T-helper 2 cell (primary cell): ENCODE data around the gene F13A1.
A peak's percentile ranks its signal among the peaks of the same experiment; 100 is the strongest.
"Not testable (repeated sequence)": the region's sequence is repeated elsewhere in the genome, so short reads cannot be mapped to it uniquely, and the experiment has no call there.

Source experiments
- DNase-seq, 5 experiments: peaks; one replicate each; pipeline versions ENCODE4 v3.0.0 to v3.0.0-alpha.2; 2012 to 2022

F13A1 gene

DNA sequence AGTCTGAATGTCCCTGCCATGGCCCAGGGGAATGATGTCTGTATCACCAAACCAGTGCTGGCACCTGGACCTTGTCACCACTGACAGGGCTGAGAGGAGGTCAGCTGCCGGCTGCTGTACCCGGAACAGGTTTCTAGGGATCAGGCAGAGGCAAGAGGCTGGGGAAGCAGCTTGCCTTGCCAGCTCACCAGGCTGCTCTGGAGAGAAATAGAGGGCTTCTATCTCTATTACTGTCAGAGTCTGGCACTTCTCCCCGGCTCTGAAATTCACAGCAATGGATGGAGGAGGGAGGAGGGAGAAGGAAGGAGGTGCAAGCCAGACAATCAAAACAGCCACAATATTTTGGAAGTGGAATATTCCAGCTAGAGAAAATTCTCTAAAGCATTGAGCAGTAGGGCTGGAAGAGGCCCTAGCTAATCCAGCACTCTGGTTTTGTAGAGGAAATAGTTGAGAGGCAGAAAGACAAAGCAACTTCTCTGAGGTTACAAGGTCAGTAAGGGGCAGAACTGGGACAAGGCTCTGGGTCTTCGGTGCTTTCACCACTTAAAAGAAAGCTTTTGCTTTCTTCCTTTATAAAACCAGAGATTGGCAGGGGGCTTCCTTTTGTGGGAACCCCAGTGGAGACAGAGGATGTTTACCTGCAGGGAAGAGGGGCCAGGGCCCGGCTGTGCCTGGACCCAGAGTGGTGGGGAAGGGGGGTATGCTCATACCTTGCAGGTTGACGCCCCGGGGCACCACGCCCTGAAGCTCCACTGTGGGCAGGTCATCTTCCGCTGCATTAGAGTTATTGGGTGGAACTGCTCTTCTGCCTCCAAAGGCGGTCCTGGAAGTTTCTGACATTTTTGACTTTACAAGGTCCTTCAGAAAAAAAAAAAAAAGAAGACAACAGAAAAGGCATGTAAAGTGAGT is 2.4 kb downstream of the F13A1 start:
- no peak for DNase-seq

DNA sequence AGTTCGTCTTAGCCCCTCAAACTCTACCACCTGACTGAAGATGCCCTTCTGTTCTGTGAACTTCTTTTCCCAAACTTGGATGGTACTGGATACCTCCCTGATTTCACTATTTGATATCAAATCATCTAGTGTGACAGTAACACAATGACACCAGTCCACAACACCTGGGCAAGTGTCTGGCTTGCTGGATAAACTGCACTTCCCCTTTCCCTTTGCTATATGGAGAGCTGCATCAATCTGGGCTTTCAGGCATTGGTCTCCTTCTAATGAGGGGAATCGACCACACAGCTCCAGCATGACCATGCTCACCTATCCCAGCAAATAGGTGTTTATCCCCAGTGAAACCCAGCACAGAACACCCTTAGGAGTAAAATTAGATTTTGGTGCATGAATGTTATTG is 3.1 kb downstream of the F13A1 start:
- no peak for DNase-seq

DNA sequence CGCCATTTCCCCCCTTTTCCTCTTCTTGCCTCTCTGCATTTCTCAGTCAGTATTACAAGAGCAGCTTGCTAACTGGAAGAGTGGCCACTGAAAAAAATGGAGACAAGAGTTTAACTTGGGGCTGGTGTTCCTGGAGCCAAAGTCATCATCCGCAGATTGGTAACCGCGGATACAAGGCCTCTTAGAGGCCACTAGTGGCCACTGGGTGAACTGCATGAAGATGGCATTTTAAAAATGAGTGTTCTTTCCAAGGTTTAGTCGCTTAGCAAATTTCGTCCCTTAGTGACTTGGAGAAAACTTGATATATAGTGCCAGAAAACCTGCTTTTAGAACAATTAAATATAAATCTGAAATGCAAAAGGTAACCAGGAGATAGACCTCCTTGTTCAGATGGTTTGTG is 4.8 kb downstream of the F13A1 start:
- DNase-seq = peak in 1 of 5 experiments; percentile 15

DNA sequence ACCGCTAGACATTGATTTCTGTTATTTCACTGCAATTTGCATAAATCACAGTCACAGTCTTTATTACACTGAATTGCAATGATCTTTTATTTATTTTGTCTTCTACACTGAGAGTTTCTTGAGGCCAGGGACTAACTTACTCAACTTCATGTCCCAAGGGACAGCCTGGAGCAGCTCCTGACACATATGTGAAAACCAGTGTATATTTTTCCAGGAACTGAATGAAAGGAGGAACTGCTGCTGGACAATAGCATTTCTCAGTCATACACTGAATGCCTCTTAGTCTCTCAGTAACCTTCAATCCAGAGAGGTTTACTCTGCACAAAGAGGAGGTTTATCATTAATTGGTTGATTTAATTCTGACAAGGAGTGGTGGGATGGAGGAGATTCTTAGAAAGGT is 5.9 kb downstream of the F13A1 start:
- no peak for DNase-seq

DNA sequence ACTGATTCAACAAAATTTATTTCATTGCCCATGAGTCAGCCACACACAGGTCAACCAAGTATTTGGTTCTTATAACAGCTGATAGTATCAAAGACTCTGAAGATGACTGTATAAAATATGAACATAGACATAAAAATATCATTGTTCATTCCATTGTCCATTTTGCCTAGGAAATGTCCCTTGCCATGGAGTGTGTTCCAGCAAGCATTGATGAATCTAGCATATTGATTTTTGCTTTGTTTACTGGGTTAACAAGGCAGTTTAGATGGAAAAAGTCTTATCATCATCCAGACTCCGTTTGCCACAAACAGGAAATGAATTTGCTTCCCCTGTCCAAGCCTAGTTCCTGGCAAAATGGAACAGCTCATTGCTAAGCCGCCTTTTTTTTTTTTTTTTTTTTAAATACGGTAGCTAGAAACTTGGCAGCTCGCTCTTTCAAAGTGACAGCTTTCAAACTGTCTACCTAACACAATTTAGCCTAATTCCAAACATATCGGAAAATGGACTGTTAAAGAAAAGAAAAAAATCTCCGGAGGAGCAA is 7.5 kb downstream of the F13A1 start:
- no peak for DNase-seq

DNA sequence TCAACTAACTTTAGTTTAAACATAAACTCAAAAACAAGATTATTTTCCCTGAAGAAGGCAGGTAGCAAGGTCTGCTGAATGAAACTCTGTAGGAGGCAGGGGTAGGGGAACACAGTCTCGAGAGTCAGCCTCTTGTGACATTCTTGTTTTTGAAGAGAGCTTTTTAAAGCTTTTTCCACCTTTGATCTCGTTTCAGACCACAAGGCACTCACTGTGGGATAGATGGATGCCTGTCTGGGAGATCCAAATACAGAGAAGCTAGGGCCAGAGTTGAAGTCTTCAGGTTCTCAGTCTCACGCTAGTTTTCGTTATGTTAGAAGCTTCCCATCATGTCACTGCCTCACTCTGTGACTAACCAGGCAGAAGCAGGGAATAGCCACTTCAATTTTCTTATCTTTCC is 14.9 kb downstream of the F13A1 start:
- DNase-seq = no peak

DNA sequence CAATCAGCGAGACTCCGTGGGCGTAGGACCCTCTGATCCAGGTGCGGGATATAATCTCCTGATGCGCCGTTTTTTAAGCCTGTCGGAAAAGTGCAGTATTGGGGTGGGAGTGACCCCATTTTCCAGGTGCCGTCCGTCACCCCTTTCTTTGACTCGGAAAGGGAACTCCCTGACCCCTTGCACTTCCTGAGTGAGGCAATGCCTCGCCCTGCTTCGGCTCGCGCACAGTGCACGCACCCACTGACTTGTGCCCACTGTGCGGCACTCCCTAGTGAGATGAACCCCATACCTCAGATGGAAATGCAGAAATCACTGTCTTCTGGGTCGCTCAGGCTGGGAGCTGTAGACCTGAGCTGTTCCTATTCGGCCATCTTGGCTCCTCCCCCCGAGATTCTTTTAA is 20.1 kb downstream of the F13A1 start:
- DNase-seq = not testable (repeated sequence)

DNA sequence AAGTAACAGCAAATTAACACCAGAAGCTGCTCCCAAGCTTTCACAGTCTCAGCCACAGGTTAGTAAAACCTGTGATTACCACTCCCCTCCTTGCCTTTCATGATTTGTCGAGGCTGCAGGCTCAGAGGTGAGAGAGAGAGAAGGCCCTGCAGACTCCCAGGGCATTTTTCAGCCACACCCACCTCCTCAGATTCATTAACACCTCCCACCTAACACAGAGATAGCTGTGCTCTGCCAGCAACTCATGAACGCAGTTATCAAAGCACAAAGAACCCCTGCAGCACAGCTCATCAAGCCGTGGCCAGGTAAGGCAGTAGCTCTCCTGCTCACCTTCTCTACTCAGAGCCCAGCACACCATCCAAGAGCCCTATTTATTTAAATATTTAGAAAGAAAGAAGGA is 27.1 kb downstream of the F13A1 start:
- DNase-seq = no peak

DNA sequence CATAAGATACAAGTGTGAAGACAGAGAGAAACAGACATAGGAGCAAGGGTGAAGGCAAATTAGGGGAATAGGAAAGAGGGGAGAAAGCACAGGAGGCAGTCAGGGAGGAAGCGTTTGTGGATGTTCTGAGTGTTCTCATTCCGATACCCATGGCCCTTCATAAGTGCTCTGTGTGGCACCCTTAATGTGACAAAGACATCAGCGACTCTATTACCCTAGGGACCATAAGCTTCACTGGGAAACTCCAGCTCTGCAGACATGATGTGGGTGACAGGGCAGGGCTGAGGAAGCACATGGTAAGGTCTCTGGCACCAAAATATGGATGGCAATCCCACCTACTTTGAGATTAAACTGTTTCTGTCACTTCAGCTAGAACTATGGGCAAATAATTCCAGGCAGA is 33.0 kb downstream of the F13A1 start:
- DNase-seq = no peak

DNA sequence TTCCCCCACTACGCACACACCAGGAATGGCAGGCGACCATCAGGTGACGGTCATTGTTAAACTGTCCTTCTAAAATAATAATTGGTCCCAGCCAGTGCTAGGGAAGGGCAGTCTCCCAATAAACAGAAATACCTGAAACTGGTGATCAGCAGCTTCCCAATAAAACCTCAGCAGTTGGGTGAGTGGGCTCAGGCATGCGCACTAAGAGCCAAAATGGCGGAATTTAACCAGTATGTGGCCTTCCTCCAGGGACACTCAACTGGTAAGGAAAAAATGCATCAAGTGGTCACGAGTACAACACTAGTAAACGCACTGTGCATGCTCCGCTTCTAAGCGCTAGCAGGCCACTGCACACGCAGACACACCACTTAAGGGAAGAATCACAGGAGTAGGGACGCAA is 34.8 kb downstream of the F13A1 start:
- no peak for DNase-seq

DNA sequence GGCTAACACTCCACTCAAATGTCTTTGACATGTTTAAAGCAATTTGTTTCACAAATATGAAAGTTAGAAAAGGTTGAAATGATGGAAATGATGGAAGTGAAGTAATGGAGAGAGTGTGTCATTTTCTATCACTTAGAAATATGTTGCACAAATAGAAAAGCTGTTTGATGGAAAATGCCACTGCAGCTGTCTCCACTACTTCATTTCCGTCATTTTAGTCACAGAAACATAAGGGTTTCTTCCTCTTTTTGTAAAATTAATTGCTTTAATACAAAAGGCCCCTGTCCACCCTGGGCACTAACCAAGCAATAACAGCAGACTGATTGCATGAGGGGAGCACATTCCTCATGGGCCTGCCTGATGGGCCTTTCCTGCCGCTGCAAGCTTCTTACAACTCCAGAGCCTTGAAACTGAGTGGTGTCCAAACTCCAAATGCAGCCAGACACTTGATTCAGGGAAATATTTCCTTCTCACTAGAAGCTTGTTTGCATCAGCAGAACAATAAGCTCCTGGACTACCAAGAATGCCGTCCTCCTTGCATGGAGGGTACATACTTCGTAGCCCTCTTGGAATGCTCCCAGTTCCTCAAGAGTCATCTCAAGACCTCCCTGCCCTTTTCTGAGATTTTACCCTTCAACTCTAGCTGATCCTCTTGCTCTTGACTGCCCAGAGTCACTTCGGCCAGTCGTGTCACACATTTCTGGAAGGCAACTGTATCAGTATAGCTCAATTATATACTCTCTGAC is 36.1 kb downstream of the F13A1 start:
- DNase-seq = no peak

DNA sequence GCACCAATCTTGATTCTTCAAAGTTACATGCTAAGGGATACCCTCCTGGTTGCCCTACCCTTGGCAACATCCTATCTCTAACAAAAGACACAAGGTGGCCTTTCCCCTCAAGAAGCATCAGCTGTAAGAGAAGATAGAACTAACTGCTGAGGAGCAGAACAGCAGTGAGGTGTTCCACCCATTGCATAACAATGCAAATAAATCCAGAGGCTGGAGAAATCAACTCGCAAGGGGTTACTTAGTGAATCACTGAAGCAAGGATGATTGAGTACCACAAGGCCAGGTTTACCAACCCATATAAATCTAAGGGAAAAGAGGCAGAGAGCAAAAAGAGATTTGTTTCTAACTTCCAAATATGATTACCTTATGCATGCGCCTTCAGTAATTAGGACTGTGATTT is 36.7 kb downstream of the F13A1 start:
- DNase-seq = no peak

DNA sequence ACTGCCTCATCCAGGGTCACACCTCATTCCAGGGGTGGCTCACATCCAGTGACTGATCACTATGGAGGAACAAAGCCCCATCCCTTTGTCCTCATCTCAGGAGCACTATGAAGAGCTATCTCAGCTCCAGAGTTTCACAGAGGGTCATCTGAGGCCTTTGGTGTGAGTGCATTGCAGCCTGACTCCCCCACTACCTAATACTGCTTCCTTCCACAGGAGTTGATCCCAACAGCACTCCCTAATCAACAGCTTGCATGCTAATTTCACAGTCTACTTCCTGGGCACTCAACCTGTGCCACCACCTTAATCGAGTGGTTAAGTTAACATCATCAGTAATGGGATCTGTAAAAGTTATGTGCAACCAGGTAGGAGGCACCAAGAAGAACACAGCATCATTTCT is 37.7 kb downstream of the F13A1 start:
- DNase-seq = no peak

DNA sequence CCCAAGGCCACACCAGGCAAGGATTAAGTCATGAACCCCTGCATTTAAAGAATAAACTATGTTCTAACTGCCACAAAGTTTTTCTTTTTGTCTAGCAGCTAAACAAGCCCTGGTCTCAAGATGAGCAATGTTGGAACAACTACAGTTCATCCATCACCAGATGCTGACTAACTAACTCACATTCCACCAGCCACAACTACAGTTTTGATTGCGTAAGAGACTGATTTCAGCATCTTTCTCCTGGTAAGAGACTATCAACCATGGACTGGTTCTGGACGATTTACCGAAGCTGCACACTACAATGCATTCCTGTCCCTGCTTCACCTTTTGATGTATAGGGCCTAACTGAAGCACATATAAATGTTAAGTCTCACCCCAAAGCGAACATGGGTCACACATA is 43.0 kb downstream of the F13A1 start:
- DNase-seq = no peak

DNA sequence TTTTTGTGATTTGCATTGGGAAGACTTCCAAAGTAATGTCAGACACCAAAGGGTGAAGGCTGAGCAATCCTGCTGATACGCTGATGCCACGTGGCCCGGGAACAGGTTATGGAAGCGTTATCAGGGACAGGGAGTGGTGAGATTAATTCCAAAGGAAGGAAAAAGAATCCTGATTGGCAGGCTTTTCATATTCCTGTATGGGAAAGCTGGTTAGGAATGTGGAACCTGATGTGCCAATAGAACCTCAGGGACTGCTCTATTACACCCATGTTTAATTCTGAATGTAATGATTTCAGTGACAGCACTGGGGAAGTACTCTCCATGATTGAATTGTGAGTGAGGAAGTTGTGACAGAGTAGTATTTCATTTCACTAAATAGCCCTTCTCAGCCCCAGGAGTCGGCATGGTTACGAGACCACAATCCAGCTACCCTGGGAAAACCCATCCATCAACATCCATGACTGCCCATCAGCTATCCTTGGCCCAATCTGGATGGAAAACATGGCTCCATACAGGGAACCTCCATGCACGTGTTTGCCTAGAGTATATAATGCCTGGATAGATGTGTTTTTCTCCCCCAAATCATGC is 49.4 kb downstream of the F13A1 start:
- DNase-seq = no peak

DNA sequence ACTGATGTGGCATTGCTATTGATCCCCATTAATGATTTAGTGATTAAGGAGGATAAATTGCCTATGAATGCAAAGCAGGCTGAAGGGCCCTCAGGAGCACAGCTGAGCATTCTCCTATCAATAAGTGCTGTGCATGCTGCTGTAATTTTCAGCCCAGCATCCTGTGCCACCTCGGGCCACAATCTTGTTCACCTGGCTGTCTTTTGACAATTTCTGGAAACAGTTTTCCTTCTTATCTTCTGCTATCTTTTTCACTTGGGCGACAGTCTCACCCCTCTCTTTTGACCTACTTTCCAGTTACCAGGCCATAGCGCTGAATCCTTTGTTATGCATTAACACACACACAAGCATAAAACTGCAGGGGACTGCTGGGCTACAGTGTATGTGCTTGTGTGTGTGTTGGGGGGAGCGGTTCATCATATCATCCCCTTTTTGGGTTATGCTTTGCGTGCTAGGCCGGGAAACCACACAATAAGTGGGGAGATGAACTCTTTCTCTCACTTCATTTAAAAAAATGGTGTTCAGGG is 60.2 kb downstream of the F13A1 start:
- no peak for DNase-seq

DNA sequence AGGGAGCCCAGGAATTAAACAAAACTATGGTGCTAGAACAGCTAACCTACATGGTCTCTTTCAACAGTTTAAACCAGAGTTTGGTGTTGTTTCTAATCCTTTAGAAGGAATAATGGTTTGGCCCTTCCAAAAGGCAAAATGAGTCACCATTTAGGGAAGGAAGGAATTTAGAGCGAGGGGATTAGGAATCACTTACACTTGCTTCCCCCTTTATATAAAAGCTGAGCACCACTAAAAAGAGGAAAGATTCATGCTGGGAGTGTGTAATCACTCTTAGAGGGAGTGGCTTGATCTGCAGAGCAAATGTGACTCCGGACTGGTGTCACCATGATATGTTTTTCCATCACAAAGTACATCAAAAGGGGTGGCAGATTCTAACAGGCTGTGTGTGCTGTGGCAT is 63.6 kb downstream of the F13A1 start:
- DNase-seq = no peak

DNA sequence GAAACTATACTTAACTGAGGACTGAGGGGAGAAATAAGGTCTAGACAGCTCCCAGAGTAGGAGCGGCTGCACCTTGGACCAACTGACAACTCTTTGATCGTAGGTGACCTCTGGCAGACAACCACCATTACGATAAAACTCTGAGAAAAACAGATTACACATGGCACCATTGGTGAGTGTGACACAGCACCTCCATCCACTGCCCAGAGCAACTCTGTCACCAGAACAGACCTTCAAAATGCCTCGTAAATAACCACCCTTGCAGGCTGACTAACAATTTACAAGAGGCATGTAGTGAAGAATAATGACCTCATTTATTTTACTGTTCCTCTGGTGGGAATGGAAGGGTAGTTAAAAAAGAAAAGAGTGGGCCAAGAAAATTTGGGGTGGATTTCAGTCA is 64.2 kb downstream of the F13A1 start:
- no peak for DNase-seq

DNA sequence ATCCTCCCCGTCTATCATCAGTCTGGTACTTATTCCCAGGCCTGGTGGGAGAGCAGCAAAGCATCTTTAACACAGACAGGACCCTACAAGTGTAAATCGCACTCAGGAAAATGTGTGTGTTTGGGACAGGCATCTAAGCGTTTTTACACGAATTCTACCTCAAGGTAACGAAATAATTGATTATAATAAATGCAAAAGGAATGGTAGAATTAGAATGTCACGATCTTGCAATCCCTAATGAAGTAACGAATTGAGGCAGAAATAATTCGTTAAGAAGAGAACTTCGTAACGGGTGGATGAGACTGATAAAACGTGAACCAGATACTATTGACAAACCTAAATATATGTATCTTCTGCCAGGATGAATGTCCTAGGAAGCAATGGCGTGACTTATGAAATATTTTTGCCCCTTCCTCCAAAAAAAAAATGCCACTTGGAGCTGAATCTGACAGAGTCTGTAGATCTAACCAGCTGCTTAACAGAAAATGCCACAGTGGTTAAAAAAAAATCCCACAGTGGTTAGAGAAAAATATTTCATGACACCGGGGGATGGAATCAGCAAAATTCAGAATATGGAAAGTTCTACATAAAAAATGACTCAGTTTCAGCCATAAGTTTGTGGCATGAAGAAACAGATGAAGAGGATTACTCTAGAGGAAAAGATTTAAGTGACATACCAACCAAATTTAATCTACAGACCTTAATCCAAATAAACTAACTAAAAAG is 68.7 kb downstream of the F13A1 start:
- no peak for DNase-seq

DNA sequence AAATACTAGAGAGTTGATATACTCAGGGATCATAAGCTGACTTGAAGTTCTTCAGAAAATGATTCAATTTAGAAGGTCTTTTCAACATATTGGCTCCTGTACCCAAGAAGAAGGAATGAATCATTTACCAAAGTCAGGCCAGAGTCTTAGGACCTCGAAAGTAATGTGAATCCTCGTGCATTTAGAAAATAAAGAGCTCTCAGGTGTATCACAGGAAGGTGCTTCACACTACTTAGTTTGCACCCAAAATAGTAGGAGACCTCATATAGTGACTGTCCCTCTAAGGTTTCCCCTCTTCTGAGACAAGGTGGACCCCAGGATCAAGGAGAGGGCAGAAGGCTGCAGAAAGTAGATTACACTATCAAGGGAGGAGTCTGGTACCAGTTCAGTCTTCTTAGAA is 71.8 kb downstream of the F13A1 start:
- no peak for DNase-seq

DNA sequence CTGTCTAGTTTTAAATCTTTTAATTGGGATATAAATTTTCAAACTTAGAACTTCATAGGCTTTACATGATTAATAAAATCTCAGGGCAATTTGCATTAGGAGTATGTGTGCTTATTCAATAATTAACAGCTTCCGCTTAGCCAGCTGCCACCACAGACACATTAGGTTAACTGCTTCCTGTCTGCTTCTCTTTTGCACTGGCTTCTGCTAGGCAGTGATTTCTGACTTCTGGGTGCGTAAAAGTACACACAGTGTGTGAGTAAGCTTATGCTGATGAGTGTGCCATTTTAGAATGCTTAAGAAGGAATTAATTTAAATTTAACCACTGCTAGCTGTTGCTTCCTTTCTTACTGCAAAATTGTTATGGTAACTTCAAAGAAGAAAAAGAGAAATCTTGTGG is 73.9 kb downstream of the F13A1 start:
- DNase-seq = peak in 1 of 5 experiments; percentile 22

DNA sequence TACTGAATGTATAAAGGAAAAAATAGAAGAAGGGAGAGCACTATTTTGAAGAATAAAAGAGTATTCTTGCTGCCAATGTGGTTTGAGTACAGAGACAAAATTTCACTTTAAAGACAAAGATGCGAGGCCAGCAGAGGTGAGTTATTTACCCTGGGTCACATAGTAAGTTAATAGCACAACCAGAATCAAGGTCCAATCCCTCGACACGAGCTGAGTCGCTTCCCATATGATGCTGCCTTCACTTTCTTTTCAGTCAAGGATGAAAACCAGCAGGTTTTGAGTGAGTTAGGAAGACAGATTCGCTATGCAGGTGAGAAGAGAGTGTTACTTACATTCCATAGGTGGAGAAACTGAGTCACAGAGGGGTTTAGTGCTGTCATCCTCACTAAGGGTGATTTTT is 75.8 kb downstream of the F13A1 start:
- DNase-seq = no peak

DNA sequence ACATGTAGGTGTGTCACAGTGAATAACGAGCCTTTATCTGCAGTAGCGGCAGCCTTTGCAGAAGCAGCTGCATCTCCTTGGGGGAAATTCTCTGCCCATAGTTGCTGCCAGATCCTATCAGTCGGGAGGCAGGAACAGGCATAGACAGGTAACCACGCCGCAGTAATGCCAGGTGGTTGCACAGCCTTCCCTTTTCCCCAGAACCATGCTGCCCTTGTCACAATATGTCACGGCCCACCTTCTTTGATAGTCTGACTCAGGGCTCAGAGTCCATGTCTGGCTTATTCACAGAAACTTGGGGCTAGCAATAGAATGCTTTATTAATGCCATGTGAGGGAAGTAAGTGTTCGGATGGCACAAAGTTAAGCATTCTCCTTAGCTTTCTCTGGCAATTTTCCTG is 76.6 kb downstream of the F13A1 start:
- no peak for DNase-seq
